Endothelial cell of umbilical vein (primary cell): ENCODE data around the gene STOML1.

Experiments used
- CTCF ChIP-seq, 2 donors: IDR thresholded peaks; 1 replicate in 1 of 2; 2 replicates in 1 of 2; pipeline ENCODE4 v1.5.1; 2011; ENCODE audit warnings: low read length in 2 of 2, mild to moderate bottlenecking in 2 of 2, moderate library complexity in 2 of 2, control low read depth in 1 of 2, inconsistent platforms in 1 of 2, low read depth in 1 of 2; ENCODE audit not compliant: insufficient read depth in 1 of 2; ENCODE audit errors: extremely low read depth in 1 of 2
- POLR2A ChIP-seq: IDR thresholded peaks from 2 replicates; pipeline ENCODE4 v1.6.1; 2012; ENCODE audit warnings: low read depth, mild to moderate bottlenecking, control low read depth, low read length
- POLR2AphosphoS5 ChIP-seq: IDR thresholded peaks from 2 replicates; pipeline ENCODE4 v1.6.1; 2012; ENCODE audit warnings: low read depth, mild to moderate bottlenecking, control low read depth, low read length, moderate library complexity; ENCODE audit not compliant: insufficient read depth

GRCh38 chr15:73990250-73991005, 1.7 kb downstream of the STOML1 start:
- TF ChIP-seq CTCF (IDR thresholded peaks at IDR 0.05; ENCODE audit: extremely low read depth in 1 of 2, insufficient read depth in 1 of 2, low read depth in 1 of 2, low read length in 2 of 2) = no peak
- TF ChIP-seq POLR2AphosphoS5 = no peak
- TF ChIP-seq POLR2A = no peak
